ENCODE measurements around the gene JAK2.
"Not testable (repeated sequence)": the region's sequence is repeated elsewhere in the genome, so short reads cannot be mapped to it uniquely, and the experiment has no call there.

JAK2 gene

GRCh38 chr9:4984621-4985385 lies at the start of gene JAK2:
TSS of gene JAK2 (plus strand) at chr9:4985272. CDS start at chr9:5021988, 36,716 bp downstream.
- peak; percentile 92 for DNase-seq (ENCODE audit: low spot score)

- no peak for DNase-seq (ENCODE audit: low spot score)
Observed at GRCh38 chr9:4936277-4936676, 48.8 kb upstream of the JAK2 start.

DNA sequence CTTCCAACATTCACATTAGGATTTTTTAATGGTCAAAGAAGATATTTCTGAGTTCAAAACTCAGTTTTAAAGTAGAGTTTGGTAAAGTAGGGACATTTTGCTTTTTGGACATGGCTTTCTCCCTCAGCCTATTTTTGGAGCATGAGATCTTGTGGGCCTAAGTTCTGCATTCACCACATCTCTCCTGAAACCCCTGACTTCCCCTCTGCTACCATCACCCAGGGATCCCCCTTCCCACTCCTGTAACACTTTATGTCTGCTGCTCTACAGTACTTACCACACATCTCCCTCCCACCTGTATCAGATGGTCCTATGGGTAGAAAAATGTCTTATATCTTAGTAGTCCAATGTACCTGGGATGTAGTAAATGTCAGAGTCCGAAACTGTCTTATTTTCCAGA lies 48.2 kb upstream of the JAK2 start:
- DNase-seq (ENCODE audit: low spot score), result no peak

DNA sequence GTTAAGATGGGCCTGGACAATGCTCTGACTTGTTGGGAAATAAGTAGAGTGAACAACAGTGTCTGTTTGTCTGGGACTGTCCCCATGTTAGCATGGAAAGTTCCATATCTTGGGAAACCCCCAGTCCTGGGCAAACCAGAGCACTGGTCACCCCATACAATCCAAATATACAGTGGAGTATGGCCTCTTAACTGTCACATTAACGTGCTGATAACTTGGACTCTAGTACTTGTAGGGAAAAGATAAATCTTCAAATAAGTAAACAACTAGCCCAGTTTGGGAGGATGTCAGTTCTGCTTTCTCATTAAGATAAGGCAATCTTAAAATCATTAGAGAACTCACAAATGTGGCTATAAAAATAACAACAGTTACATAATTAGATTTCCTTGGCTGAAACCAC lies 47.6 kb upstream of the JAK2 start:
- no peak for DNase-seq (ENCODE audit: low spot score)

GRCh38 chr9:4938496-4938895 lies 46.6 kb upstream of the JAK2 start:
- DNase-seq (ENCODE audit: low spot score), result no peak

DNA sequence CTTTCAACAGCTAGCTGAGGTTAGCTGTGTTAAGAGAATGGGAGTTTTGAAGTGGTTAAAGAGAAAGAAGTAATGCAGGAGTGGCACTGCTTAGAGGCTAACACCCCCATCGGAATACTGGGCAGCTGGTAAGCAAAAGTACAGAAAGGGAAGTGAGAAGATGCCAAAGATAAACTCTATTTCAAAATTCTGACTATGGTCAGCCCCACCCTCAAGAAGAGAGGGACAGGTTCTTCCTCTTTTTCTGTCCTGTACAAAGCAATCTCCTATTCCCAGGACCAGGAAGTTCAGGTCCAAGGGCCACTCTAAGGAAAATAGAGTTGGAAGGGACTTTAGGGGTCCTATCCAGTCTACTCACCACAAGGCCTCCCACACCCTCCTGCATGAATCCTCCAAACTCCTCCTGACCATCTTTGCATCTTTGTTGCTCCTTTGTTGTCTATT lies 45.9 kb upstream of the JAK2 start:
- DNase-seq (ENCODE audit: low spot score), result no peak

GRCh38 chr9:4942042-4942691 lies 42.9 kb upstream of the JAK2 start:
- not testable (repeated sequence) for DNase-seq (ENCODE audit: low spot score)

- no peak for DNase-seq (ENCODE audit: low spot score)
Observed at GRCh38 chr9:4943346-4943745, 41.7 kb upstream of the JAK2 start.

DNA sequence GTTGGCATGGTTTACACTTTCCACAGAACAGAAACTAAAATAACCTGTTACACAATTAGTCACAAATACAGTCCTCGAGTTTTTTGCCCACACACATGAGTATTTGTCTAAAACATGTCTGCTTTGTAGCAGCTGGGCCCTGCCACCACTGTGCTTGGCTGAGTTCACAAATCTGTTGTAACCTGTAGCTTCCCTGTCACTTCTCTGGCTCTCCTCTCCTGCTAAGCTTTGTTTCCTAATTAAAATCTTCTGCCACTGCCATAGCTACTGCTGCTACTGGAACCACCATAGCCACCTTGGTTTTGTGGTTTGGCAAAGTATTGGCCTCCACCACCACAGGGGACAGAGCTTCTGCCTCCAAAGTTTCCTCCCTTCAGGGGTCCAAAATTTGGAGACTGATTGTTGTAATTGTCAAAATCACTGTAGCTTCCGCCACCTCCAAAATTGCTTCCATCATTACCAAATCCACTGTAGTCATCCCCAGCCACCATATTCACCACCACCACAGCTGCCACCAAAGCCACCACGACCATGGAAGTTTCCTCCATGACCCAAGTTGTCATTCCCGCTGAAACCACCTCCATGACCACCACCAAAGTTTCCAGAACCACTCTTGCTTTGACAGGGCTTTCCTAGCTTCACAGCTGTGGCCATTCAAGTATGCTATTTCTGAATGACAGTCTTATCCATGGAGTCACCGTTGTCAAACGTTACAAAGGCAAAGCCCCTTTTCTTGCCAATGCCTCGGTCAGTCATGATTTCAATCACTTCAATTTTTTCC lies 40.5 kb upstream of the JAK2 start:
- DNase-seq (ENCODE audit: low spot score), result not testable (repeated sequence)

- DNase-seq (ENCODE audit: low spot score), result no peak
Observed at GRCh38 chr9:4946937-4947336, 38.1 kb upstream of the JAK2 start.

- peak; percentile 33 for DNase-seq (ENCODE audit: low spot score)
Observed at GRCh38 chr9:4955836-4956235, 29.2 kb upstream of the JAK2 start.

DNA sequence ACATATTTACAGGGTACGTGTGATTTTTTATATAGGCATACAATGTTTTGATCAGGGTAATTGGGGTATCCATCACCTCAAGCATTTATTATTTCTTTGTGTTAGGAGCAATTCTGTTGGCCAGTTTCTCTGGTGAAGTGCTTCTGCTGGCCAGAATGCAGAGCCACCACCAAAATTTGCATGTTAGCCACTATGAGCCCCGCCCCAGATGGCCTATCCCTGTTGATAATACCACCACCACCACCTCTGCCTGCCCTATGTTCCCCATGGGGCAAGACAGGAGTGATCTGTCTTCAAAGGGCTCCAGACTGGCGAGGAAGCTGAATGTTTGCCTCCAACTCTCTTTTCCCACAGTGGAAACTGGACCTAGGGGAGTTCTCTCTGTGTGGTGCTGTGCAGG lies 26.0 kb upstream of the JAK2 start:
- DNase-seq (ENCODE audit: low spot score), result no peak

DNA sequence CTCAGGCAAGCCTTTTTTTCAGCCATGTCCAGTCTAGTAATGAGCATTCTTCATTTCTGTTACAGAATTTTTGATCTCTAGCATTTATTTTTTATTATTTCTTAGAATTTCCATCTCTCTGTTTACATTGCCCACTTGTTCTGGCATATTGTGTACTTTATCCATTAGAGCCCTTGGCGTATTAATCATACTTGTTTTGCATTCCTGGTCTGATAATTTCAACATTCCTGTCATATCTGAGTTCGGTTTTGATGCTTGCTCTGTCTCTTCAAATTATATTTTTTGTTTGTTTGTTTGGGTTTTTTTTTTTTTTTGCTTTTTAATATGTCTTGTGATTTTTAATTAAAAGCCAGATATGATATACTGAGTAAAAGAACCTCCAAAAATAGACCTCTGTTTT lies 23.0 kb upstream of the JAK2 start:
- DNase-seq (ENCODE audit: low spot score), result no peak

DNA sequence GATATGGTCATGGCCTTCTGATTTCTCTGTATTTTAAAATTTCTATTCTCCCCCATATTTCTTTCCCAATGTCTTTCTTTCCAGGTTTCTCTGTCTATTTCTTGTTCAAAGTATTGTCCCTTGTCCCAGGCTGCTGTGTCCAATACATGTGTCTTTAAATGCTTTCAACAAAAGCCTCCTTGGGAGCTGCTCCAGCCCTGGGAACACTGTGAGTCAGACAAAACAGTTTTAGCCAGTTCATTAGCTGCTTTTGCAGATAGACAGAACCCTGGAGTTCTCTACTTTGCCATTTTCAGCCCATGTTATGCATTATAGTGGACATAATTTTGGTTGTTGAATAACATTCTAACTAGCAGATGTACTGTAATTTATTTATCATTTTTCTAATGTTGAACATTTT lies 20.5 kb upstream of the JAK2 start:
- DNase-seq (ENCODE audit: low spot score), result no peak

- DNase-seq (ENCODE audit: low spot score), result no peak
Observed at GRCh38 chr9:4965174-4965821, 19.8 kb upstream of the JAK2 start.

DNA sequence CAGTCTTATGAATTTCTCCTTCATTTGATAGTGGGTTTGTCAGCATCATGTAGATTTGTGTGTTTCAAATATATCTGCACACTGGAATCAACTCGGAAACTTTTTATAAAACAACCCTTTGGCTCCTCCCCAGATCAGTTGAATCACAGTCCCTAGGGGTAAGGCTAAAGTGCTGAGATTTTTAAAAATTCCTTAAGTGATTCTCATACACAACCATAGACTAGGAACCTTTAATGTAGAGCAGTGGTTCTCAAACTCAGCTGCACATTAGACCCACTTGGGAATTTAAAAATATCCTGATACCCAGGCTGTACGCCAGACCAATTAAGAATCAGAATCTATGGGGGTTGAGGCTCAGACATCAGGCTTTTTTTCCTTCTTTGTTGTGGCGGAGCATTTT lies 17.5 kb upstream of the JAK2 start:
- no peak for DNase-seq (ENCODE audit: low spot score)

DNA sequence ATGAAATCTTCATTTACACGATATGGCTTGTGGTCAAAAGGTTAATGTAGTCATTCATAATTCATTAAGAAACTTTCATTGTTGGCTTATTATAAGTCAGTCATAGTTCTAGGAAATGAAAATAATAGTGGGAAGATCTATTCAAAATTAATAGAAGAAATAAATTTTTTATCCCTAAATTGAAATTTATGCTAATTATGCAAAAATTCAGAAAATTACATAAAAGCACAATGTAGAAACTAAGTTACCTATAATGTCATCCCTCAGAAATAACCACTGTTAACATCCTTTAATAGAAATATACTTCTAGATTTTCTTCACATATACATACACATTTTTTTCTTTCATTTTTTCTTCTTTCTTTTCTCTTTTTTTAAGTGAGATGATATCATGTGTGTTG lies 15.9 kb upstream of the JAK2 start:
- no peak for DNase-seq (ENCODE audit: low spot score)

- DNase-seq (ENCODE audit: low spot score), result no peak
Observed at GRCh38 chr9:4970970-4971641, 14.0 kb upstream of the JAK2 start.

DNA sequence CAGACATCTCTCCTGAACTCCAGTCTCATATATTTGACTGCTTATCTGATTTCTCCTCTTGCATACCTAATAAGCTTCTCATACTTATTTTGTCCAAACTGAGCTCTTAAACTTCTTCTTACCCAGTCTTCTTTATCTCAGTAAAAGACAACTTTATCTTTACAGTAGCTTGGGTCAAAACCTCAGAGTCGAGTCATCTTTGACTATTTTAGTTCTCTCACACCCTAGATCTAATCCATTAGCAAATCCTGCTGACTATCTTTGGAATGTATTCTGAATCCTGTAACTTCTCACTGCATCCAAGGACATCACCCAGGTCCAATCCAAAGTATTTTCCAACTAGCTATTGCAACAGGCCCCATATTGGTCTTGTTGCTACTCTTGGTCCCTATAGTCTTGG lies 11.8 kb upstream of the JAK2 start:
- no peak for DNase-seq (ENCODE audit: low spot score)

GRCh38 chr9:4973902-4974301 lies 11.2 kb upstream of the JAK2 start:
- no peak for DNase-seq (ENCODE audit: low spot score)

DNA sequence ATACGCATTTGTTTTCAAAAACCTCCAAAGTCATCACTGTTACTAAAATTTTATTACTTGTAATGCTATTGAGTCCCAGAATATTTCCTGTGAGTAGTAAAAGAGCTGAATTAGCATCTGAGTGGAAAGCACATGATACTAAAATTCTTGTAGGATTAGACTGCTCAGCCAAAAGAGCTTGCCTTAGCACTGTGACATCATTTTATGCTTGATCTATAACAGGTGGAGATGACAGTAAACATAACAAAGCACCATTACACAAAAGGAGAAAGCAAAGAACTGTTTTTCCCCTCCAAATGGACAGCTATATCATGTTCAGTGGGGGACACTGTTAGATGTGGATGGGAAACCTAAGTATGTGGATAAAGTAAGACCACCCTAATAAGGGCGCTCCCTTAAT lies 5.8 kb upstream of the JAK2 start:
- no peak for DNase-seq (ENCODE audit: low spot score)
